Measurements from ENCODE around the gene WDR48. TPM values are rescaled to one million over a fixed set of nuclear protein-coding genes. Genes with fewer than 3 reads are reported as not detected.
A peak's percentile ranks its signal among the peaks of the same experiment; 100 is the strongest.

Gene WDR48
- total and polyA plus RNA-seq, 9 of the 15 experiments (the other 6 are each of a cell fraction or from before 2014, with no cell fraction given): 26.6 to 70.6 (median 48.0) TPM

DNA sequence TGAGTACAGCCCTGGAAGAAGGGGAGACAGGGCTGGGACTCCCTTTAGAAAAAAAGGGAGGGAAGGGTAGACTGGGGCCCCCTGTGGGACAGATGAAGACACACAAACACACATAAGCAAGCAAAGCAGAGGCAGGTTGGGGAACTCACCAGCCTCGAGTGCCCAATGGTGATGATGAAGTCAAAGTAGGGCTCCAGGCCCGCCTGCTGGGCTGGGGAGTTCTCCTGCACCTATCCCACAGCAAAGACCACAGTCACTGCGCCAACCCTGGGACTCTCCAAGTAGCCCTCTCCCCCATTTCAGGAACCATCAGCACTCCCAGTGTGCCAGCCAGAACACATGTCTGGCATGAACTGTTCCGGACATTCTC is 51.5 kb downstream of the WDR48 start (continued):
- TF ChIP-seq ZBTB11 (CRISPR knock-in tag; IDR thresholded peaks at IDR 0.05) (no peak), ZNF384 (IDR thresholded peaks at IDR 0.05; ENCODE audit: low read depth, low read length) (peak; percentile 64)

- H3K4me3 ChIP-seq: no peak overlapping the region
- H3K9me3 ChIP-seq (replicated peaks; ENCODE audit: control insufficient read depth, insufficient read depth, low read depth, low read length): no peaks in the 10 kb centered on the region
- WGBS (ENCODE audit: insufficient coverage, low coverage, missing lambda C conversion rate): 93% methylated on average over 6 of the region's 6 CpGs
- peaks cover 21 to 45% of the 10 kb centered on the region in 2 experiments; a peak in 4 of 5 replicates for H3K4me1 ChIP-seq (replicated peaks in 1 of 2; ENCODE audit: control insufficient read depth in 2 of 2, insufficient read depth in 2 of 2, low read length in 2 of 2)
- no peak overlapping the region for H3K4me2 ChIP-seq (ENCODE audit: insufficient read depth, low read length)
- in situ Hi-C loops (cut with MboI): no loop called here
- no peak overlapping the region for H2AFZ ChIP-seq (ENCODE audit: low read depth, low read length)
- no peak for FAIRE-seq
- no TSS peak for BruUV-seq (replicated peaks)
- peak overlapping the region in 1 of 2 experiments; percentile 68; a peak in 2 of 4 replicates for H3K9ac ChIP-seq (ENCODE audit: insufficient read depth in 1 of 2, low read depth in 2 of 2, low read length in 2 of 2)
- H3K36me3 ChIP-seq (ENCODE audit: control insufficient read depth, insufficient read depth, low read length): peaks cover 53% of the 10 kb centered on the region
- peaks cover 52% of the 10 kb centered on the region for H3K79me2 ChIP-seq (ENCODE audit: control insufficient read depth, insufficient read depth, low read length)
- DNase-seq (ENCODE audit: extremely low read depth in 1 of 4, low spot score in 3 of 4): no peak
- no peak overlapping the region for H3K27ac ChIP-seq (ENCODE audit: extremely low read depth, low read depth, low read length)
- H4K20me1 ChIP-seq (replicated peaks; ENCODE audit: control insufficient read depth, insufficient read depth, low read length): peaks cover 13% of the 10 kb centered on the region
- intact Hi-C loops (cut with micrococcal nuclease): no loop called here
- H3K9me1 ChIP-seq (ENCODE audit: control insufficient read depth, insufficient read depth, low read length): peaks cover 4% of the 10 kb centered on the region
- ChIA-PET CTCF (ENCODE audit: low intra/inter-chr PET ratio) (interaction anchor here (0.6 kb wide), 1 partner anchor 1253 kb away, joined by 3 read pairs; no protein-coding TSS in a partner anchor), POLR2A (interaction anchor here (0.9 to 1.4 kb wide), 2 partner anchors 9 to 302 kb away, joined by 3 to 4 read pairs; partner anchors contain the start of gene RPSA)
- no peak for ATAC-seq
- H3K27me3 ChIP-seq (ENCODE audit: control insufficient read depth in 2 of 2, insufficient read depth in 2 of 2, low read length in 2 of 2): no peaks in the 10 kb centered on the region
- TF ChIP-seq STAT5A (IDR thresholded peaks at IDR 0.05; ENCODE audit: borderline replicate concordance, low read length) (no peak), SREBF1 (IDR thresholded peaks at IDR 0.05; ENCODE audit: borderline replicate concordance, low read depth, low read length) (no peak), TRIM28 (IDR thresholded peaks at IDR 0.05) (no peak), SMAD2 (IDR thresholded peaks at IDR 0.05; ENCODE audit: low read depth, low read length) (no peak), GATA2 (CRISPR knock-in tag; IDR thresholded peaks at IDR 0.05) (no peak), ZFX (CRISPR knock-in tag; IDR thresholded peaks at IDR 0.05) (0 out of 2 replicates have a peak, but pooled peaks have one; percentile 26), ZNF75A (CRISPR knock-in tag; IDR thresholded peaks at IDR 0.05) (no peak), ZFP36 (IDR thresholded peaks at IDR 0.05; ENCODE audit: low read depth, low read length, partially characterized antibody) (peak; percentile 78)
- TF ChIP-seq, protein P1, sequence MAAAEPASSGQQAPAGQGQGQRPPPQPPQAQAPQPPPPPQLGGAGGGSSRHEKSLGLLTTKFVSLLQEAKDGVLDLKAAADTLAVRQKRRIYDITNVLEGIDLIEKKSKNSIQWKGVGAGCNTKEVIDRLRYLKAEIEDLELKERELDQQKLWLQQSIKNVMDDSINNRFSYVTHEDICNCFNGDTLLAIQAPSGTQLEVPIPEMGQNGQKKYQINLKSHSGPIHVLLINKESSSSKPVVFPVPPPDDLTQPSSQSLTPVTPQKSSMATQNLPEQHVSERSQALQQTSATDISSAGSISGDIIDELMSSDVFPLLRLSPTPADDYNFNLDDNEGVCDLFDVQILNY (CRISPR knock-in tag; IDR thresholded peaks at IDR 0.05): no peak
- TF ChIP-seq, protein P2, sequence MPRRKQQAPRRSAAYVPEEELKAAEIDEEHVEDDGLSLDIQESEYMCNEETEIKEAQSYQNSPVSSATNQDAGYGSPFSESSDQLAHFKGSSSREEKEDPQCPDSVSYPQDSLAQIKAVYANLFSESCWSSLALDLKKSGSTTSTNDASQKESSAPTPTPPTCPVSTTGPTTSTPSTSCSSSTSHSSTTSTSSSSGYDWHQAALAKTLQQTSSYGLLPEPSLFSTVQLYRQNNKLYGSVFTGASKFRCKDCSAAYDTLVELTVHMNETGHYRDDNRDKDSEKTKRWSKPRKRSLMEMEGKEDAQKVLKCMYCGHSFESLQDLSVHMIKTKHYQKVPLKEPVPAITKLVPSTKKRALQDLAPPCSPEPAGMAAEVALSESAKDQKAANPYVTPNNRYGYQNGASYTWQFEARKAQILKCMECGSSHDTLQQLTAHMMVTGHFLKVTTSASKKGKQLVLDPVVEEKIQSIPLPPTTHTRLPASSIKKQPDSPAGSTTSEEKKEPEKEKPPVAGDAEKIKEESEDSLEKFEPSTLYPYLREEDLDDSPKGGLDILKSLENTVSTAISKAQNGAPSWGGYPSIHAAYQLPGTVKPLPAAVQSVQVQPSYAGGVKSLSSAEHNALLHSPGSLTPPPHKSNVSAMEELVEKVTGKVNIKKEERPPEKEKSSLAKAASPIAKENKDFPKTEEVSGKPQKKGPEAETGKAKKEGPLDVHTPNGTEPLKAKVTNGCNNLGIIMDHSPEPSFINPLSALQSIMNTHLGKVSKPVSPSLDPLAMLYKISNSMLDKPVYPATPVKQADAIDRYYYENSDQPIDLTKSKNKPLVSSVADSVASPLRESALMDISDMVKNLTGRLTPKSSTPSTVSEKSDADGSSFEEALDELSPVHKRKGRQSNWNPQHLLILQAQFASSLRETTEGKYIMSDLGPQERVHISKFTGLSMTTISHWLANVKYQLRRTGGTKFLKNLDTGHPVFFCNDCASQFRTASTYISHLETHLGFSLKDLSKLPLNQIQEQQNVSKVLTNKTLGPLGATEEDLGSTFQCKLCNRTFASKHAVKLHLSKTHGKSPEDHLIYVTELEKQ (CRISPR knock-in tag; IDR thresholded peaks at IDR 0.05): no peak
These were observed 52.2 kb downstream of the WDR48 start for GRCh38 chr3:39103791-39104552.
